NCI-H146 (cell line): ENCODE measurements around the gene STAM.

Experiments
- DNase-seq: peaks from one replicate; lab custom pipeline; 2025; lab: John Stamatoyannopoulos, UW

STAM gene

GRCh38 chr10:17731331-17732020 lies 87.5 kb downstream of the STAM start:
- DNase-seq: no peak

- no peak for DNase-seq
These were observed 89.7 kb downstream of the STAM start for GRCh38 chr10:17733620-17734019.

- DNase-seq: no peak
These were observed 90.6 kb downstream of the STAM start for GRCh38 chr10:17734432-17735080.

- no peak for DNase-seq
These were observed 91.4 kb downstream of the STAM start for GRCh38 chr10:17735166-17735941.

- no peak for DNase-seq
These were observed 92.3 kb downstream of the STAM start for GRCh38 chr10:17736223-17736622.

GRCh38 chr10:17737027-17737965 lies 93.3 kb downstream of the STAM start:
- peak; percentile 46 for DNase-seq

GRCh38 chr10:17740668-17741067 lies 96.7 kb downstream of the STAM start:
- DNase-seq: no peak

GRCh38 chr10:17742918-17743317 lies 99.0 kb downstream of the STAM start:
- peak; percentile 41 for DNase-seq

- DNase-seq: no peak
These were observed 99.5 kb downstream of the STAM start for GRCh38 chr10:17743437-17743836.

- DNase-seq: no peak
These were observed 100.5 kb downstream of the STAM start for GRCh38 chr10:17744341-17744861.

GRCh38 chr10:17747883-17748550 lies 104.1 kb downstream of the STAM start:
- no peak for DNase-seq

GRCh38 chr10:17749890-17750289 lies 105.9 kb downstream of the STAM start:
- no peak for DNase-seq

GRCh38 chr10:17751781-17752445 lies 108.0 kb downstream of the STAM start, which contains the start of gene TMEM236:
Gene TMEM236 (plus strand): TSS chr10:17752201. CDS start chr10:17752296, 95 bp downstream.
- DNase-seq: no peak

- no peak for DNase-seq
These were observed 112.7 kb downstream of the STAM start for GRCh38 chr10:17756557-17757217.

GRCh38 chr10:17758200-17758599 lies 114.2 kb downstream of the STAM start:
- no peak for DNase-seq

GRCh38 chr10:17758896-17759295 lies 114.9 kb downstream of the STAM start:
- no peak for DNase-seq

- DNase-seq: no peak
These were observed 120.2 kb downstream of the STAM start for GRCh38 chr10:17764142-17764541.

- no peak for DNase-seq
These were observed 121.7 kb downstream of the STAM start for GRCh38 chr10:17765602-17766001.
